ENCODE results near the gene SHC3. TPM values are rescaled to one million over a fixed set of nuclear protein-coding genes. Genes with fewer than 3 reads are reported as not detected.

The SHC3 gene
- total RNA-seq, 1 experiment from 2014 or later, result 0.27 TPM

GRCh38 chr9:89058906-89059305 lies 119.7 kb downstream of the SHC3 start:
- H3K79me2 ChIP-seq (ENCODE audit: insufficient read depth, low read length), result no peaks in the 10 kb centered on the region
- intact Hi-C loops (cut with micrococcal nuclease), result no loop called here
- TF ChIP-seq EZH2 (IDR thresholded peaks at IDR 0.05) (no peak), SP1 (IDR thresholded peaks at IDR 0.05; ENCODE audit: low read depth) (no peak), CEBPB (IDR thresholded peaks at IDR 0.05; ENCODE audit: low read depth) (no peak), FOSL1 (IDR thresholded peaks at IDR 0.05; ENCODE audit: low read depth) (no peak), ZFX (IDR thresholded peaks at IDR 0.05) (no peak), CTCF (IDR thresholded peaks at IDR 0.05 in 2 of 3, conservative IDR thresholded peaks at IDR 0.05 in 1 of 3; ENCODE audit: borderline replicate concordance in 1 of 3, insufficient read depth in 1 of 3, low read depth in 2 of 3, low read length in 2 of 3) (no peak), ZBTB33 (IDR thresholded peaks at IDR 0.05; ENCODE audit: extremely low read depth, insufficient replicate concordance, low read length) (no peak), ZNF274 (IDR thresholded peaks at IDR 0.05; ENCODE audit: low read depth, low read length) (no peak), SRF (IDR thresholded peaks at IDR 0.05; ENCODE audit: low read depth) (no peak), TCF7L2 (IDR thresholded peaks at IDR 0.05; ENCODE audit: borderline replicate concordance, extremely low read depth, insufficient read depth, insufficient read length) (no peak), ELF1 (IDR thresholded peaks at IDR 0.05; ENCODE audit: borderline replicate concordance, low read depth) (no peak), REST (IDR thresholded peaks at IDR 0.05; ENCODE audit: low read depth) (no peak), JUND (IDR thresholded peaks at IDR 0.05) (no peak), RAD21 (IDR thresholded peaks at IDR 0.05; ENCODE audit: low read depth) (no peak), MAX (IDR thresholded peaks at IDR 0.05) (no peak), POLR2AphosphoS5 (IDR thresholded peaks at IDR 0.05; ENCODE audit: low read depth, low read length) (no peak)
- no peak for DNase-seq (ENCODE audit: low read depth, low spot score)
- H3K36me3 ChIP-seq (ENCODE audit: control insufficient read depth in 1 of 2, insufficient read depth in 2 of 2, low read length in 2 of 2), result no peaks in the 10 kb centered on the region
- H4K20me1 ChIP-seq (ENCODE audit: insufficient read depth), result no peaks in the 10 kb centered on the region
- H3K4me2 ChIP-seq (ENCODE audit: low read length), result no peak overlapping the region
- BruUV-seq (replicated peaks), result no TSS peak
- no peak overlapping the region for H3K27ac ChIP-seq (ENCODE audit: low read depth, low read length)
- no peak overlapping the region for H2AFZ ChIP-seq (ENCODE audit: low read depth, low read length, poor library complexity, severe bottlenecking)
- no peak overlapping the region for H3K9ac ChIP-seq (ENCODE audit: low read length)
- no peak overlapping the region for H3K4me3 ChIP-seq (replicated peaks in 1 of 2; ENCODE audit: low read depth in 1 of 2, low read length in 2 of 2)
- ATAC-seq, result no peak
- CTCF ChIA-PET, result no interaction called here
- H3K27me3 ChIP-seq (ENCODE audit: insufficient read depth, low read length), result no peaks in the 10 kb centered on the region
- H3K4me1 ChIP-seq (ENCODE audit: control insufficient read depth in 1 of 2, insufficient read depth in 2 of 2, low read length in 2 of 2), result no peaks in the 10 kb centered on the region
- POLR2A ChIA-PET, result no interaction called here
- no peaks in the 10 kb centered on the region for H3K9me3 ChIP-seq (ENCODE audit: control insufficient read depth in 1 of 2, insufficient read depth in 1 of 2, low read depth in 1 of 2, low read length in 2 of 2)
- H3K9me2 ChIP-seq (ENCODE audit: insufficient read depth), result no peaks in the 10 kb centered on the region
- RAD21 ChIA-PET (ENCODE audit: low non-redundant PET in 1 of 2, low total read pairs in 2 of 2, uncharacterized antibody in 2 of 2, unreplicated experiment in 2 of 2), result no interaction called here

All from HCT116 (cell line).